ENCODE data around the gene TMA7.
"Not testable (repeated sequence)": the region's sequence is repeated elsewhere in the genome, so short reads cannot be mapped to it uniquely, and the experiment has no call there.

Gene TMA7

DNA sequence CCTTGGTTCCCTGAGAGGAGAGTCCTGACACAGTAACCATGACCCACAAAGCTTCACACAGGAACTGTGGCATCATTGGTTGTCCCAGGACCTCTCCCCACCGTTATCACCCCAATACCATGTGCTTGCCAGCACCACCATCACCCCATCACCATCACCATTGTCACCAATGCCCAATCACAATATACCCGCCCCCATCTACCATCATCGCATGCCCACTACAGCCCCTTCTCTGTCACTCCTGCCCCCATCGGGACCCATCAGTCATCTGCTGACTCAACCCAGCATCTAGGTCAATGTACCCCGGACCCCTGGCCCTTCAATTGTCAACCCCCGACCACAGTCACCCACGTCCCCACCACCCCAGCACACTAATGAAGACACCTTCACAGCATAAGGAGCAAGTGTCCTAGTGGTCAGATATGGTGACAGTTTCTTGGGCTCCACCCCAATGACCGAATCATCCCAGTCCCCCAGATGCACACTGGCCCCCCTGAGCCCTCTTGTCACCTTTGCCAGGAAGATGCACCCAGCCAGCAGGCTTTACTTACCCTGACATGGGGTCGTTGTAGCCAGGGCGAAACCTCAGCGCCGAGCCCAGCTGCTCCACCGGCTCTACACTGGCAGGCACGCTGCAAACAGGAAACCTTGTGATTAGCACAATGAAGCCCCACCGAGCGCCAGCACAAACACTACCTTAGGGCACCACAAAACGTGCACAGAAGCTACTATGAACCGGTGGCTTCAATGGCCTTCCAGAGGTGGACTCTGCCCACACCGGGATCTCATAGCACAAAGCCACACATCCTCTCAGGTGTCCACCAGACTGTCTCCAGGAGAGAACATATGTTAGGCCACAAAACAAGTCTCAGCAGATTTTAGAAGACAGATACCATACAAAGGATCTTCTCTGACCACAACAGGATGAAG, 38.8 kb downstream of the TMA7 start:
- Histone ChIP-seq H3K4me2 (ENCODE audit: low read depth, low read length, poor library complexity, severe bottlenecking) (peak overlapping the region; percentile 63), H2AFZ (ENCODE audit: low read length) (no peak overlapping the region)

GRCh38 chr3:48480891-48481290, 40.8 kb downstream of the TMA7 start:
- not testable (repeated sequence) for H3K4me3 ChIP-seq (ENCODE audit: low read length, poor library complexity, severe bottlenecking); H3K27me3 ChIP-seq (ENCODE audit: insufficient read depth, low read length, poor library complexity, severe bottlenecking); H3F3A ChIP-seq (ENCODE audit: low read depth); H4K20me1 ChIP-seq (ENCODE audit: insufficient read depth, low read length, poor library complexity, severe bottlenecking); H3K4me2 ChIP-seq (ENCODE audit: low read depth, low read length, poor library complexity, severe bottlenecking); H3K9me3 ChIP-seq (ENCODE audit: insufficient read depth, low read depth, low read length); H3K79me2 ChIP-seq (ENCODE audit: insufficient read depth, low read length); H3K36me3 ChIP-seq (ENCODE audit: insufficient read depth, low read length); H2AFZ ChIP-seq (ENCODE audit: low read length); H3K9ac ChIP-seq (ENCODE audit: low read depth, low read length, poor library complexity, severe bottlenecking); H3K9me2 ChIP-seq (replicated peaks; ENCODE audit: low read depth, low read length)
- peaks cover 18% of the 10 kb centered on the region for H3K4me1 ChIP-seq (ENCODE audit: insufficient read depth, low read length, poor library complexity, severe bottlenecking)

More for the DNA sequence above, 38.8 kb downstream of the TMA7 start:
- H3K9me3 ChIP-seq (ENCODE audit: insufficient read depth, low read depth, low read length), result no peaks in the 10 kb centered on the region
- H3K9ac ChIP-seq (ENCODE audit: low read depth, low read length, poor library complexity, severe bottlenecking), result peak overlapping the region; percentile 43
- no peaks in the 10 kb centered on the region for H3F3A ChIP-seq (ENCODE audit: low read depth)
- no peaks in the 10 kb centered on the region for H3K36me3 ChIP-seq (ENCODE audit: insufficient read depth, low read length)
- H3K4me1 ChIP-seq (ENCODE audit: insufficient read depth, low read length, poor library complexity, severe bottlenecking), result peaks cover 18% of the 10 kb centered on the region
- H3K79me2 ChIP-seq (ENCODE audit: insufficient read depth, low read length), result no peaks in the 10 kb centered on the region
- peak overlapping the region; percentile 60 for H3K4me3 ChIP-seq (ENCODE audit: low read length, poor library complexity, severe bottlenecking)
- H3K9me2 ChIP-seq (replicated peaks; ENCODE audit: low read depth, low read length), result no peaks in the 10 kb centered on the region
- no peaks in the 10 kb centered on the region for H3K27me3 ChIP-seq (ENCODE audit: insufficient read depth, low read length, poor library complexity, severe bottlenecking)
- TF ChIP-seq EZH2phosphoT487 (IDR thresholded peaks at IDR 0.05; ENCODE audit: borderline replicate concordance), result no peak
- TF ChIP-seq, protein P1, sequence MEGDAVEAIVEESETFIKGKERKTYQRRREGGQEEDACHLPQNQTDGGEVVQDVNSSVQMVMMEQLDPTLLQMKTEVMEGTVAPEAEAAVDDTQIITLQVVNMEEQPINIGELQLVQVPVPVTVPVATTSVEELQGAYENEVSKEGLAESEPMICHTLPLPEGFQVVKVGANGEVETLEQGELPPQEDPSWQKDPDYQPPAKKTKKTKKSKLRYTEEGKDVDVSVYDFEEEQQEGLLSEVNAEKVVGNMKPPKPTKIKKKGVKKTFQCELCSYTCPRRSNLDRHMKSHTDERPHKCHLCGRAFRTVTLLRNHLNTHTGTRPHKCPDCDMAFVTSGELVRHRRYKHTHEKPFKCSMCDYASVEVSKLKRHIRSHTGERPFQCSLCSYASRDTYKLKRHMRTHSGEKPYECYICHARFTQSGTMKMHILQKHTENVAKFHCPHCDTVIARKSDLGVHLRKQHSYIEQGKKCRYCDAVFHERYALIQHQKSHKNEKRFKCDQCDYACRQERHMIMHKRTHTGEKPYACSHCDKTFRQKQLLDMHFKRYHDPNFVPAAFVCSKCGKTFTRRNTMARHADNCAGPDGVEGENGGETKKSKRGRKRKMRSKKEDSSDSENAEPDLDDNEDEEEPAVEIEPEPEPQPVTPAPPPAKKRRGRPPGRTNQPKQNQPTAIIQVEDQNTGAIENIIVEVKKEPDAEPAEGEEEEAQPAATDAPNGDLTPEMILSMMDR (conservative IDR thresholded peaks at IDR 0.05; ENCODE audit: low read length), result no peak
- no peaks in the 10 kb centered on the region for H4K20me1 ChIP-seq (ENCODE audit: insufficient read depth, low read length, poor library complexity, severe bottlenecking)

DNA sequence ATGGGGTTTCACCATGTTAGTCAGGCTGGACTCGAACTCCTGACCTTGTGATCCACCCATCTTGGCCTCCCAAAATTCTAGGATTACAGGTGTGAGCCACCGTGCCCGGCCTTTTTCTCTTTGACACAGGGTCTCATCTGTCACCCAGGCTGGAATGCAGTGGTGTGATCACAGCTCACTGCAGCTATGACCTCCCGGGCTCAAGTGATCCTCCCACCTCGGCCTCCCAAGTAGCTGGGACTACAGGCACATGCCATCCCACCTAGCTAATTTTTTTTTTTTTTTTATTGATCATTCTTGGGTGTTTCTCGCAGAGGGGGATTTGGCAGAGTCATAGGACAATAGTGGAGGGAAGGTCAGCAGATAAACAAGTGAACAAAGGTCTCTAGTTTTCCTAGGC, 42.8 kb downstream of the TMA7 start:
- not testable (repeated sequence) for H4K20me1 ChIP-seq (ENCODE audit: insufficient read depth, low read length, poor library complexity, severe bottlenecking); H3K36me3 ChIP-seq (ENCODE audit: insufficient read depth, low read length); H3K79me2 ChIP-seq (ENCODE audit: insufficient read depth, low read length); H2AFZ ChIP-seq (ENCODE audit: low read length); H3K4me2 ChIP-seq (ENCODE audit: low read depth, low read length, poor library complexity, severe bottlenecking); H3F3A ChIP-seq (ENCODE audit: low read depth); H3K9ac ChIP-seq (ENCODE audit: low read depth, low read length, poor library complexity, severe bottlenecking); H3K27me3 ChIP-seq (ENCODE audit: insufficient read depth, low read length, poor library complexity, severe bottlenecking); H3K9me2 ChIP-seq (replicated peaks; ENCODE audit: low read depth, low read length); H3K4me3 ChIP-seq (ENCODE audit: low read length, poor library complexity, severe bottlenecking); H3K9me3 ChIP-seq (ENCODE audit: insufficient read depth, low read depth, low read length)
- peaks cover 15% of the 10 kb centered on the region for H3K4me1 ChIP-seq (ENCODE audit: insufficient read depth, low read length, poor library complexity, severe bottlenecking)

- no peak overlapping the region for H3K4me2 ChIP-seq (ENCODE audit: low read depth, low read length, poor library complexity, severe bottlenecking)
- no peak for TF ChIP-seq EZH2phosphoT487 (IDR thresholded peaks at IDR 0.05; ENCODE audit: borderline replicate concordance)
- TF ChIP-seq, protein P1 (conservative IDR thresholded peaks at IDR 0.05; ENCODE audit: low read length), result no peak
Measured at GRCh38 chr3:48486952-48487351, 46.9 kb downstream of the TMA7 start.

More at GRCh38 chr3:48486952-48487351, 46.9 kb downstream of the TMA7 start:
- Histone ChIP-seq H3K4me3 (ENCODE audit: low read length, poor library complexity, severe bottlenecking) (no peak overlapping the region), H2AFZ (ENCODE audit: low read length) (no peak overlapping the region), H3K9me3 (ENCODE audit: insufficient read depth, low read depth, low read length) (no peaks in the 10 kb centered on the region), H4K20me1 (ENCODE audit: insufficient read depth, low read length, poor library complexity, severe bottlenecking) (no peaks in the 10 kb centered on the region), H3K9ac (ENCODE audit: low read depth, low read length, poor library complexity, severe bottlenecking) (no peak overlapping the region), H3K36me3 (ENCODE audit: insufficient read depth, low read length) (no peaks in the 10 kb centered on the region), H3K27me3 (ENCODE audit: insufficient read depth, low read length, poor library complexity, severe bottlenecking) (no peaks in the 10 kb centered on the region), H3K79me2 (ENCODE audit: insufficient read depth, low read length) (no peaks in the 10 kb centered on the region), H3K9me2 (replicated peaks; ENCODE audit: low read depth, low read length) (no peaks in the 10 kb centered on the region), H3F3A (ENCODE audit: low read depth) (no peaks in the 10 kb centered on the region), H3K4me1 (ENCODE audit: insufficient read depth, low read length, poor library complexity, severe bottlenecking) (no peaks in the 10 kb centered on the region)
